GM19351 (cell line): Measurements from ENCODE around the gene SNRNP27.
"Not testable (repeated sequence)": the region's sequence is repeated elsewhere in the genome, so short reads cannot be mapped to it uniquely, and the experiment has no call there.

Source experiments
- ATAC-seq: cut with Tn5 transposase; IDR thresholded peaks from one replicate; pipeline ENCODE4 v1.9.1; 2021; ENCODE audit warnings: mild to moderate bottlenecking, moderate library complexity; ENCODE audit not compliant: unreplicated experiment

Gene SNRNP27, protein sequence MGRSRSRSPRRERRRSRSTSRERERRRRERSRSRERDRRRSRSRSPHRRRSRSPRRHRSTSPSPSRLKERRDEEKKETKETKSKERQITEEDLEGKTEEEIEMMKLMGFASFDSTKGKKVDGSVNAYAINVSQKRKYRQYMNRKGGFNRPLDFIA

GRCh38 chr2:69893684-69894551 is at the start of gene SNRNP27:
TSS of gene SNRNP27 (plus strand) at chr2:69893956. CDS start at chr2:69893985, 29 bp downstream.
- peak; percentile 69 for ATAC-seq

- no peak for ATAC-seq
Observed at GRCh38 chr2:69843993-69844392, 49.8 kb upstream of the SNRNP27 start.

DNA sequence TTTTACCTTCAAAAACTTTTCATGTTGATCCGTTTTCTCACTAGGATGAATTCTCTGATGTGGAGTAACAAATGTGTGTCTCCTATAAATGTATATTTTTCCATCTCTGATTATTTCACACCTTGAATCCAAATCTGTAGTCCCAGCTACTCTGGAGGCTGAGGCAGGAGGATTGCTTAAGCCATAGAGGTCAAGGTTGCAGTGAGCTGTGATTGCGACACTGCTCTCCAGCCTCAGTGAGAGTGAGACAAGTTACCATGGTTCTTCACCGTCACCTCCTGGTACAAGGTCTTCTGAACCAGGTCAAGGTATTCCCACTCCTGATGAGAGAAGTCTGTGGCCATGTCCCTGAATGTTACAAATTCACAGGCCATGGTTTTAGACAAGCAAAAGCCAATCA is 49.2 kb upstream of the SNRNP27 start:
- no peak for ATAC-seq

DNA sequence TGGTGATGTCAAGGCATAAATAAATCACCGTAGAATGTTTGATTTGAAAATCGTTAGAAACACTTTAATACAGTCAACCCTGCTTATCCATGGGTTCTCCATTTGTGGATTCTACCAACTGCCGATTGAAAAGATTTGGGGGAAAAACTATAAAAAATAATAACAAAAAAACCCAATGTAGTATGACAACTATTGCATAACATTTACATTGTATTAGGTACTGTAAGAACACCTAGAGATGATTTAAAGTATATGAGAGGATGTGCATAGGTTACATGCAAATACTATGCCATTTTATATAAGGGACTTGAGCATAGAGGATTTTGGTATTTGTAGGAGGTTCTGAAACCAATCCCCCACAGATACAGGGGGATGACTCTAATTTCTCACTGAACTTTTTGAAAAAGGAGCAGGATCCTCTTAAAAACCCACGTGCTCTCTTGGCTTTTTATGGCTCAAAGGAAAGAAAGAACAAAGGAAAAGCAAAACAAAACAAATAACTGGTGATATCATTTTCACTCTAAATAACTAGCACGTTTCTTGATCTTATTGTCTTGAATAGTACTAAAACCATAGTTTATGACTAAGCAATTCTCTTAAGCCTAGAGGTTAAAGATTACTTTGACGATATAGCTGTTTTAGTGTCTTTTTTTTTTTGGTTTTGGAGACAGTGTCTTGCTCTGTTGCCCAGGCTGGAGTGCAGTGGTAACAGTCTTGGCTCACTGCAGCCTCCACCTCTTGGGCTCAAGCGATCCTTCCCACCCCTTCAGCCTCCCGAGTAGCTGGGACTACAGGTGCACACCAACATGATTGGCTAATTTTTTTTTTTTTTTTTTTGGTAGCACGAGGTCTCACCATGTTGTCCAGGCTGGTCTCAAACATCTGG is 47.3 kb upstream of the SNRNP27 start:
- ATAC-seq, result no peak

GRCh38 chr2:69847068-69847828 is 46.5 kb upstream of the SNRNP27 start:
- no peak for ATAC-seq

- ATAC-seq, result no peak
Observed at GRCh38 chr2:69848186-69848790, 45.5 kb upstream of the SNRNP27 start.

DNA sequence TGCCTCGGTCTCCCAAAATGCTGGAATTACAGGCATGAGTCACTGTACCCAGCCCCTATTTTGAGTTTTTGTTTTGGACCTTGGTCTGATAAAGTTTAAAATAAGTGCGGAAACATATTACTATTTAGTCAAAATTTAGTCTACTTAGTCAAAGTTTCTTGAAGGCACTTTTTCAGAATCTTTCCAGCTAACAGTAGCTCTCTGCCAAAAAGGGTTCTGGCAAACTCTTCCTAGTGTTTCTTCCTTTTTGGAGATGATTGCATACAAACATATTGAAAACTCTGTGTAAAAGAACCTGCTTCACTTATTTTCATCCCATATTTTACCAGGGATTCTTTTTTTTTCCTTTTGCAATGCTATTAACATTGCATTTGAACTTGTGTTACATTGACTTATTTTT is 35.5 kb upstream of the SNRNP27 start:
- ATAC-seq, result no peak

DNA sequence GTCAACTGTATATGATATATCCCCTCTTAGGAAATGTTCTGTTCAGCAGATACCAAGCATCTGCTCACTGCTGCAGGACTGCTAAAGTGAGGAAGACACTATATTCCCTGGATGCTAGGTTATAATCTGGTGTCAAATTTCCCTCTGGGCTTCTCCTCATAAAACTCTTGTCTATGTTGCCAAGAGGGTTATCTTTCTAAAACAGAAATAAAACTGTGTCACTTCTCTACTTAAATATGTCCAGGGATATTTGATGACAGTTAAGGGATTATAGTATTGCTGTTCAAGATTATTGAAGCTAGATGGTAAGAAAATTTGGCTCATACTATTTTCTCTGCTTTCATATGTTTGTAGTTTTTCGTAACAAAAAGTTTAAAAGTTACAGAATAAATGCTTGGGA is 30.5 kb upstream of the SNRNP27 start:
- no peak for ATAC-seq

GRCh38 chr2:69888451-69888850 is 5.3 kb upstream of the SNRNP27 start:
- ATAC-seq, result no peak

DNA sequence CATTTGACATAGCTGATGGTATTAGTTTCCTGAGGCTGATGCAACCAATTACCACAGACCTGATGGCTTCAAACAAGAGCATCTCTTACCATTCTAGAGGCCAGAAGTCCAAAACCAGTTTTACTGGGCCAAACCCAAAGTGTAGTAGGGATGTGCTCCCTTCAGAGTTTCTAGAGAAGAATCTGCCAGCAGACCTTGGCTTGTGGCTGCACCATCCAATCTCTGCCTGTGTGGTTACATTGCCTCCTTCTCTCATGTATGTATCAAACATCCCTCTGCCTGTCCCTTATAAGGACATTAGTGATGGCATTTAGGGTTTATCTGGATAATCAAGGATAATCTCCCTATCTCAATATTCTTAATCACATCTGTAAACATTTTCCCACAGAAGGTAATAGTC is 4.5 kb upstream of the SNRNP27 start:
- ATAC-seq, result no peak

- ATAC-seq, result no peak
Observed at GRCh38 chr2:69890881-69891280, 2.9 kb upstream of the SNRNP27 start.

GRCh38 chr2:69892838-69893424 is 825 bp upstream of the SNRNP27 start:
- ATAC-seq, result not testable (repeated sequence)

- not testable (repeated sequence) for ATAC-seq
Observed at GRCh38 chr2:69894737-69895136, 981 bp downstream of the SNRNP27 start.

DNA sequence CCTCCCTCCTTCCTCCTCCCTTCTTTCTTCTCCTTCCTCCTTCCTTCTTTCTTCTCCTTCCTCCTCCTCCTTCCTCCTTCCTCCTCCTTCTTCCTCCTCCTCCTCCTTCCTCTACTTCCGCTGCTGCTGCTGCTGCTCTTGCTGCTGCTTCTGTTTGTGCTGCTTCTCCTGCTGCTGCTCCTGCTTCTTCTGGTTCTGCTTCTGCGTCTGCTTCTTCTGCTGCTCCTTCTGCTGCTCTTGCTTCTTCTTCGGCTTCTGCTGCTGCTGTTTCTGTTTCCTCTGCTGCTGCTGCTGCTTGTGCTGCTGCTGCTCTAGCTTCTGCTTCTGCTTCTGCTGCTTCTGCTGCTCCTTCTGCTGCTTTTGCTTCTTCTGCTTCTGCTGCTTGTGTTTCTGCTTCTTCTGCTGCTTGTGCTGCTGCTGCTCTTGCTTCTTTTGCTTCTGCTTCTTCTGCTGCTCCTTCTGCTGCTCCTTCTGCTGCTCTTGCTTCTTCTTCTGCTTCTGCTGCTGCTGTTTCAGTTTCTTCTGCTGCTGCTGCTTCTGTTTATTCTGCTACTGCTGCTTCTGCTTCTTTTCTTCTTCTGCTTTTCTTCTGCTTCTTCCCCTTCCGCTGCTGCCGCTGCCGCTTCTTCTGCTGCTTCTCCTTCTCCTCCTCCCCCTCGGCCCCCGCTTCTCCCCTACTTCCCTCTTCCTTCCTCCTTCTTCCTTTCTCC is 8.6 kb downstream of the SNRNP27 start:
- ATAC-seq, result no peak

GRCh38 chr2:69907216-69907615 is 13.5 kb downstream of the SNRNP27 start:
- no peak for ATAC-seq

DNA sequence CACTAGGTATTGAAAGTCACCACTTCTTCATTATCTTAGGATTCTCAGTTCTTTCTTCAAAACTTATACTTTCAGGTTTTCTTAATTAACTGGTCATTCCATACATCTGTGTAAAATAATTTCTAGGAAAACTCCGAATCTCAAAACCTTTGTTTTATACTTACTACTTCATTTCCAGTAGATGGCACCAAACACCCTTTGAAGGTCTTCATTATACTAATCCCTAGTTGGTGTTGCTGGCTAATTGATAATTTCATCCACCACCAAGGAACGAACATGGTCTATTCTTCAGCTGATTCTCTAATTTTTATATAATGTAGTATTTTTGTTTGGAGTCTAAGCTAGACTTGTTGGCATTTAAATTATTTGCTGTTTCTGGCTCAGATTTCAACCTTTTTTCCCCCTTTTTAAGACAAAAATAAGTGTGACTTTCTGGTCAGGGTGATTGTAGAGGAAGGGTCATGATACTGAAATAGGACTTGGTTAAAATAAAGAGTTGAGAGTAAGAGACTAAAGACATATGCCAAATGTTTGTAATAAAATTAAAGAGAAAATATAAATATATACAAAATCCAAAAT is 18.3 kb downstream of the SNRNP27 start:
- ATAC-seq, result no peak

DNA sequence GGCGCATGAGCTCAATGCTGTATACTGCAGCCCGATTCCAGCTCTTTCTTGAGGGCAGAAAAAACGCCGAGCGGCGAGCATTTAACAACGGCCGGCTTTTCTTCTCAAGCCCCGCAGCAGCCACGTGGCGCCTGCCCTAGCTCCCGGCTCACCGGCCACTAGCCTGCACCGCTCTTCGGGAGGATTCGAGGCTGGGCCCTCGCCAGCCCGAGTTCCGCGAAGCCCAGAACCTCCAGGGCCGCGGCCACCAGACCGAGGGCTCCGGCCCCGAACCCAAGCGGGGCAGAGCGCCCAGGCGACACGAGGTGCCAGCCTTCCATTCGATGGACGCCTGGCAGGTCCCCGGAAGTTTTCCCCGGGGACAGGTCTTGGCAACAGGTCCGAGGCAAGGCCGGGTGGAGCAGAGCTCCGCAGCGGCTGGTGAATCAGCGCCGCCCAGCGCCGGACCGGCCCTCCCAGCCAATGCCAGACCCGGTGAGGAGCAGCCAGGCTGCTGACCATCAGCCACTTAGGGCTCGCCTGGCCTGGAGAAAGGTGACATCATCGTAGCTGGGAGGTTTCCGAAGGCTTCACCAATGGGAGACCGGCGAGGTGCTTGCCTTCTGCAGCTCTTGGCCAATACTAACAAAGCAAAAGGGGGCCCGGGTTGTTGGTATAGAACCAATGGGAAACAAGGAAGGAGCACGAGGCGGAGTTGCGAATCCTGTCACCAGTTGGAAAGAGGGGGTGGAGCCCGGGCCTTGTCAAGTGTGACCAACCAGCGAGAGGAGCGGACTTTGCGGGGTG is 20.6 kb downstream of the SNRNP27 start:
- ATAC-seq, result peak; percentile 87
